Erythroblast (primary cell): ENCODE results near the gene C1orf74.

Experiments
- GATA1 ChIP-seq: IDR thresholded peaks from 2 replicates; pipeline ENCODE4 v1.6.1; 2011; ENCODE audit warnings: low read depth, mild to moderate bottlenecking, control low read depth, low read length, moderate library complexity
- POLR2A ChIP-seq: IDR thresholded peaks from 2 replicates; pipeline ENCODE4 v1.6.1; 2011; ENCODE audit warnings: mild to moderate bottlenecking, low read length

GRCh38 chr1:209777587-209777986, 6.8 kb downstream of the C1orf74 start:
- TF ChIP-seq POLR2A: no peak
- no peak for TF ChIP-seq GATA1
